HepG2 (cell line): Measurements from ENCODE around the gene ABCA2. TPM values are rescaled to one million over a fixed set of nuclear protein-coding genes. Genes with fewer than 3 reads are reported as not detected.

Experiments
- ATF3 ChIP-seq: sonication (generic); formaldehyde crosslinking; IDR thresholded peaks from 2 replicates; pipeline ENCODE4 v1.4.0; 2020; ENCODE audit warnings: missing genetic modification reagents
- CEBPG ChIP-seq: IDR thresholded peaks from 2 replicates; pipeline ENCODE4 v1.6.1; 2016
- ELF3 ChIP-seq: IDR thresholded peaks from 2 replicates; pipeline ENCODE4 v1.6.1; 2016; ENCODE audit warnings: missing genetic modification reagents, missing compliant biosample characterization
- HIC2 ChIP-seq: sonication (generic); formaldehyde crosslinking; IDR thresholded peaks from 2 replicates; pipeline ENCODE4 v1.9.0; 2022; ENCODE audit warnings: low read depth, missing genetic modification reagents
- HOXA9 ChIP-seq: sonication (generic); formaldehyde crosslinking; IDR thresholded peaks from 2 replicates; pipeline ENCODE4 v1.8.1; 2022; ENCODE audit warnings: missing genetic modification reagents, mild to moderate bottlenecking, moderate library complexity, borderline replicate concordance
- IRF9 ChIP-seq: sonication (generic); formaldehyde crosslinking; IDR thresholded peaks from 2 replicates; pipeline ENCODE4 v1.8.0; 2022; ENCODE audit warnings: missing genetic modification reagents, mild to moderate bottlenecking, borderline replicate concordance
- MAFG ChIP-seq: sonication (generic); formaldehyde crosslinking; IDR thresholded peaks from 2 replicates; pipeline ENCODE4 v1.5.1; 2020; ENCODE audit warnings: mild to moderate bottlenecking, missing genetic modification reagents
- MLX ChIP-seq: IDR thresholded peaks from 2 replicates; pipeline ENCODE4 v1.6.1; 2016
- NR2F1 ChIP-seq, 2 experiments: fragments of 450-650 bp in 1 of 2; formaldehyde crosslinking in 1 of 2; IDR thresholded peaks; 2 replicates each; pipeline versions ENCODE4 v1.5.0 to v1.6.1; 2016 to 2020; ENCODE audit warnings: mild to moderate bottlenecking in 1 of 2, missing compliant biosample characterization in 1 of 2, missing genetic modification reagents in 1 of 2, moderate library complexity in 1 of 2
- NR2F6 ChIP-seq, 2 experiments: IDR thresholded peaks; 2 replicates each; pipeline ENCODE4 v1.6.1; 2016; ENCODE audit warnings: antibody characterized with exemption in 1 of 2, mild to moderate bottlenecking in 1 of 2
- PPARG ChIP-seq: conservative IDR thresholded peaks from 2 replicates; pipeline ENCODE4 v1.6.1; 2016; ENCODE audit warnings: missing biosample characterization, missing genetic modification reagents
- SKI ChIP-seq: fragments of 450-650 bp; IDR thresholded peaks from one replicate; pipeline ENCODE4 v1.6.1; 2018; ENCODE audit warnings: mild to moderate bottlenecking; ENCODE audit not compliant: partially characterized antibody
- SP1 ChIP-seq, 2 experiments: fragments of 450-650 bp in 1 of 2; sonication (generic) in 1 of 2; formaldehyde crosslinking in 1 of 2; IDR thresholded peaks; 2 replicates each; pipeline versions ENCODE4 v1.4.0 to v1.6.1; 2016 to 2020; ENCODE audit warnings: missing genetic modification reagents in 1 of 2
- TFE3 ChIP-seq: IDR thresholded peaks from 2 replicates; pipeline ENCODE4 v1.6.1; 2016
- THYN1 ChIP-seq: sonication (generic); formaldehyde crosslinking; IDR thresholded peaks from 2 replicates; pipeline ENCODE4 v1.8.1; 2023; ENCODE audit warnings: low read depth, mild to moderate bottlenecking, moderate library complexity, missing genetic modification reagents, borderline replicate concordance
- ZMAT3 ChIP-seq: sonication (generic); formaldehyde crosslinking; conservative IDR thresholded peaks from 2 replicates; pipeline ENCODE4 v1.7.0; 2021; ENCODE audit warnings: missing genetic modification reagents
- ZNF251 ChIP-seq: sonication (generic); formaldehyde crosslinking; IDR thresholded peaks from 2 replicates; pipeline ENCODE4 v1.9.0; 2021; ENCODE audit warnings: mild to moderate bottlenecking, missing genetic modification reagents
- ZNF44 ChIP-seq: sonication (generic); formaldehyde crosslinking; IDR thresholded peaks from 2 replicates; pipeline ENCODE4 v1.5.1; 2020; ENCODE audit warnings: mild to moderate bottlenecking, missing genetic modification reagents
- ZNF460 ChIP-seq: sonication (generic); formaldehyde crosslinking; IDR thresholded peaks from 2 replicates; pipeline ENCODE4 v1.5.1; 2020; ENCODE audit warnings: missing genetic modification reagents, mild to moderate bottlenecking, borderline replicate concordance
- ZNF629 ChIP-seq: sonication (generic); formaldehyde crosslinking; conservative IDR thresholded peaks from 2 replicates; pipeline ENCODE4 v1.5.0; 2020; ENCODE audit warnings: missing genetic modification reagents
- ZNF704 ChIP-seq: sonication (generic); formaldehyde crosslinking; IDR thresholded peaks from 2 replicates; pipeline ENCODE4 v1.8.1; 2023; ENCODE audit warnings: mild to moderate bottlenecking, inconsistent platforms, moderate library complexity, missing genetic modification reagents, borderline replicate concordance
- ZNF788 ChIP-seq: sonication (generic); formaldehyde crosslinking; IDR thresholded peaks from 2 replicates; pipeline ENCODE4 v1.5.0; 2020; ENCODE audit warnings: mild to moderate bottlenecking, missing genetic modification reagents, borderline replicate concordance
- polyA plus RNA-seq, 8 experiments: library from polyadenylated mRNA; depleted of rRNA in 3 of 8; stranded (reverse) in 7 of 8; unstranded in 1 of 8; fragments of >200 nt; fragmentation: Illumina TruSeq in 4 of 8; extraction: Trizol in 4 of 8; gene quantifications; 2 replicates each; pipeline versions ENCODE4 v1.2.1 to v1.2.3, GENCODE V29; 2011 to 2016; ENCODE audit warnings: low read depth in 4 of 8, missing spikeins in 1 of 8, mixed read lengths in 1 of 8; ENCODE audit not compliant: insufficient read depth in 1 of 8
- total RNA-seq, 5 experiments: library from RNA; depleted of rRNA; stranded (reverse); fragments of >200 nt; fragmentation: Illumina TruSeq; extraction: Trizol; gene quantifications; 2 replicates each; pipeline ENCODE4 v1.2.3, GENCODE V29; 2016; ENCODE audit warnings: low read depth in 1 of 5

The ABCA2 gene
- total and polyA plus RNA-seq, 2 of the 13 experiments (the other 11 are each of a cell fraction or from before 2014, with no cell fraction given) = 2.9 to 19.2 TPM

- TF ChIP-seq ZMAT3 (CRISPR knock-in tag) (no peak), ATF3 (CRISPR knock-in tag) (peak; percentile 49; the same call in 1 of the 2 replicates), ZNF251 (CRISPR knock-in tag) (no peak), MLX (CRISPR knock-in tag) (no peak; the same call in 1 of the 2 replicates), IRF9 (CRISPR knock-in tag) (0 out of 2 replicates have a peak, but pooled peaks have one; percentile 29), MAFG (no peak), ZNF629 (peak; percentile 5; the same call in 1 of the 2 replicates), ZNF460 (CRISPR knock-in tag) (no peak), HOXA9 (CRISPR knock-in tag) (no peak), PPARG (CRISPR knock-in tag) (no peak), NR2F6 (IDR thresholded peaks at IDR 0.05) (no peak), NR2F6 (CRISPR knock-in tag; IDR thresholded peaks at IDR 0.05) (peak; percentile 45; the same call in 1 of the 2 replicates), ZNF788 (CRISPR knock-in tag) (peak; percentile 90), SKI (no peak), THYN1 (CRISPR knock-in tag) (no peak), SP1 (IDR thresholded peaks at IDR 0.05) (no peak), SP1 (CRISPR knock-in tag; IDR thresholded peaks at IDR 0.05) (peak; percentile 58), NR2F1 (CRISPR knock-in tag; IDR thresholded peaks at IDR 0.05) (no peak), TFE3 (peak; percentile 56; the same call in 1 of the 2 replicates), ELF3 (CRISPR knock-in tag) (peak; percentile 44; the same call in 1 of the 2 replicates), ZNF44 (CRISPR knock-in tag) (no peak), HIC2 (CRISPR knock-in tag) (peak; percentile 91), ZNF704 (CRISPR knock-in tag) (peak; percentile 32; the same call in 1 of the 2 replicates), CEBPG (CRISPR knock-in tag) (no peak)
These were observed 27.6 kb upstream of the ABCA2 start (continued) for GRCh38 chr9:137055385-137056364.
